Fibroblast of pulmonary artery (primary cell): ENCODE data around the gene MEF2C.

Source experiments
- DNase-seq: peaks from one replicate; pipeline ENCODE4 v3.0.0-alpha.2; 2010; ENCODE audit warnings: low read depth
- H3K4me3 ChIP-seq: replicated peaks from 2 replicates; pipeline ENCODE4 v1.5.1; 2011; ENCODE audit warnings: low read depth, mild to moderate bottlenecking, control low read depth, low read length, moderate library complexity
- TF ChIP-seq, protein P1 (sequence below): IDR thresholded peaks from 2 replicates; pipeline ENCODE4 v1.5.1; 2011; ENCODE audit warnings: mild to moderate bottlenecking, control low read depth, low read length, inconsistent platforms; ENCODE audit errors: missing control alignments

The MEF2C gene

DNA sequence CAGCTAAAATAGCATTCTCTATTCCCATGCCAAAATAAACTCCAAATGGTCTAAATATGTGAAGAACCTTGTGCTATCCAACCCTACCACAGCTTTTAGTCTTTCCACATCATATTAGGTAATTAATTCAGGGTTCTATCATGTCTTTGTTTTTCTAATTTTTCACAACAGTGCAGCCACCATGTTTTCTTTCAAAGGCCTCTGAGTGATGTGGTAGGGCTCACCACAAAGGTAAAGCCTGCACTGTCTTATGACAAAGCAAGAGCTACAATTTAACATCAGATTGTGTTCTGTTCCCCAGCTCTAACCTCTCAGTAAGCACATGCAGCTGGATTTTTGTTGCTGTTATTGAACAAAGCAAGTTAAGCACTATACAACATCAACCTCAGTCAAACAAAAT, 52.4 kb downstream of the MEF2C start:
- TF ChIP-seq, protein P1, sequence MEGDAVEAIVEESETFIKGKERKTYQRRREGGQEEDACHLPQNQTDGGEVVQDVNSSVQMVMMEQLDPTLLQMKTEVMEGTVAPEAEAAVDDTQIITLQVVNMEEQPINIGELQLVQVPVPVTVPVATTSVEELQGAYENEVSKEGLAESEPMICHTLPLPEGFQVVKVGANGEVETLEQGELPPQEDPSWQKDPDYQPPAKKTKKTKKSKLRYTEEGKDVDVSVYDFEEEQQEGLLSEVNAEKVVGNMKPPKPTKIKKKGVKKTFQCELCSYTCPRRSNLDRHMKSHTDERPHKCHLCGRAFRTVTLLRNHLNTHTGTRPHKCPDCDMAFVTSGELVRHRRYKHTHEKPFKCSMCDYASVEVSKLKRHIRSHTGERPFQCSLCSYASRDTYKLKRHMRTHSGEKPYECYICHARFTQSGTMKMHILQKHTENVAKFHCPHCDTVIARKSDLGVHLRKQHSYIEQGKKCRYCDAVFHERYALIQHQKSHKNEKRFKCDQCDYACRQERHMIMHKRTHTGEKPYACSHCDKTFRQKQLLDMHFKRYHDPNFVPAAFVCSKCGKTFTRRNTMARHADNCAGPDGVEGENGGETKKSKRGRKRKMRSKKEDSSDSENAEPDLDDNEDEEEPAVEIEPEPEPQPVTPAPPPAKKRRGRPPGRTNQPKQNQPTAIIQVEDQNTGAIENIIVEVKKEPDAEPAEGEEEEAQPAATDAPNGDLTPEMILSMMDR = no peak
- DNase-seq = no peak
- H3K4me3 ChIP-seq = no peak overlapping the region

- no peak overlapping the region for H3K4me3 ChIP-seq
- TF ChIP-seq, protein P1 = no peak
- DNase-seq = no peak
Observed at GRCh38 chr5:88829775-88830174, 53.2 kb downstream of the MEF2C start.

DNA sequence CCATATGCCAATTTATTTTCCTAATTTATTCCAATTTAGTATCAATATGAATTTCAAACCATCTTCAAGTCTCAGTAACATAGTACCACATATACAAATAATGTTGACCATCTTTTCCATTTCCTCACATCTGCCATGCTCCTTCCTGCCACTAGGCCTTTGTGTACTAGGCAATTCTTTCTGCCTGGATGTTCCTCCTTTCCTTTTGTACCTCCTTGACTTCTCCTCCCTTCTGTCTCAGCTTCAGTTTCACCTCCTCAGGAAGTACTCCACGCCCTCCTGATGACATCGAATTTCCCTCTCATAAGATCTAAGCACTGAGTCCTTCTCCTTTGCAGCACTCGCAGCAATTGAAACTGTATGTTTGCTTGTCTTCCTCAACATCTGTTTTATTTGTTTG, 53.9 kb downstream of the MEF2C start:
- TF ChIP-seq, protein P1 = peak; percentile 43
- DNase-seq = peak; percentile 28
- no peak overlapping the region for H3K4me3 ChIP-seq

DNA sequence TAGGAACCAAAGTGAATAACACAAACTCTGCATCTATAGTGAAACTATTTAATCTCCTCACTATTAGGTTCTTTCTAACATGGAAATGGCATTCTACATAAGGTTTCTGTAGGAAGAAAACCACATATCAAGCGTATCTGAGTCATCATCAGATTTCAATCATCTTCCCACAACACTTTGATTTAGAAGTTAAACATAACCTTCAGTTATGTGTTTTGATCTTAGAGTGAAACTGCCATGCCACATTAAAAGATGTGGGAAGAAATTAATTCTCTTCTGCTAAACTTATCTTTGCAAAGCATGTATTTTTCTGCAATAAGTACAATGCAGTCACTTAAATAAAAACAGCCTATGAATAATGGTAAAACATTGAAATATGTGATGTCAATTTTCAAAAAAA, 55.0 kb downstream of the MEF2C start:
- H3K4me3 ChIP-seq = no peak overlapping the region
- DNase-seq = no peak
- TF ChIP-seq, protein P1 = no peak

GRCh38 chr5:88826646-88827585, 56.1 kb downstream of the MEF2C start:
- DNase-seq = peak; percentile 98
- H3K4me3 ChIP-seq = peak overlapping the region; percentile 18
- TF ChIP-seq, protein P1 = no peak

DNA sequence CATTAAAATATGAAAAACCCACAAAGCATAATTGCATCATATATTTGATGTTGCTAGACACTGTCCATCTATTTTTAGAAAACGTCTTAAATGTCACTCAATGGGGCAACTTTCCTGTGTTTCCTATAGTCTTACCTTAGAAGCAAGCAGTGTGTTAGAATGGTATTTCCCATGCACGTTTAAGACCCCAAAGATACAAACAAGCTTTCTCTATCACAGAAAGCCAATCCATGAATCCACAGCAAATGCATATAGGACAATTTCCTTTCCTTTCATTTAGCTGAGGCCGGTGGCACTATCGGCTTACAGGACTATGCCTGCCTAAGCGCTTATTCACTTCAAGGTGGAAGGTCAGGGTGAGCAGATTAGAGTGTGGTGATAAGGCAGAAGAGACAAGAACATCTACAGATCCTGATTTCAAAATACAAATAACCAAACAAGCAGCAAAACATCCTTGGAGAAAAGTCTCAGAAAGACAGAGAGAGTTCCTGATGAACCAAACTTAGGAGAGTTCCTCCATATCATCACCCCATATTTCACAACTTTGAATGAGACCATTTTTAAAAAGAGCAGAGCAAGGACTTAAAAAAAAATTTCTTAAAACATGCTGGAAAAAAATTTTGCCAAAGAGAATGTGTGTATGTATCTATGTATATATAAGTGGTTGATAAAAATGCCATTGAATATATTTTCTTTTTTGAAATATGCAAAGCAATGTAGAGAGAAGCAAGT, 57.2 kb downstream of the MEF2C start:
- H3K4me3 ChIP-seq = no peak overlapping the region
- TF ChIP-seq, protein P1 = no peak
- DNase-seq = peak; percentile 13
